ENCODE measurements around the gene HINFP.

DNA sequence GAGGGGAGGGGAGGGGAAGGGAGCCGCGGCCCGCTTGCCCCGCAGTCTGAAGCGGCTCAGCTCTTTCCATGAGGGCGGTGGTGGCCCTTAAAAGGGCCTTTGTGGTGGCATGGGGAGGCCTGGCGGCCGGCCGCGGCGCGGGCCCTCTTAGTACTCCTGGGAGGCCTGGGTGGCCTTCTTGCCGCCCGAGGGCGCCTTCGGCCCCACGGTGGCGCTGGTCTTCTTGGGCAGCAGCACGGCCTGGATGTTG is 26.6 kb upstream of the HINFP start:
- TF ChIP-seq, protein P1, sequence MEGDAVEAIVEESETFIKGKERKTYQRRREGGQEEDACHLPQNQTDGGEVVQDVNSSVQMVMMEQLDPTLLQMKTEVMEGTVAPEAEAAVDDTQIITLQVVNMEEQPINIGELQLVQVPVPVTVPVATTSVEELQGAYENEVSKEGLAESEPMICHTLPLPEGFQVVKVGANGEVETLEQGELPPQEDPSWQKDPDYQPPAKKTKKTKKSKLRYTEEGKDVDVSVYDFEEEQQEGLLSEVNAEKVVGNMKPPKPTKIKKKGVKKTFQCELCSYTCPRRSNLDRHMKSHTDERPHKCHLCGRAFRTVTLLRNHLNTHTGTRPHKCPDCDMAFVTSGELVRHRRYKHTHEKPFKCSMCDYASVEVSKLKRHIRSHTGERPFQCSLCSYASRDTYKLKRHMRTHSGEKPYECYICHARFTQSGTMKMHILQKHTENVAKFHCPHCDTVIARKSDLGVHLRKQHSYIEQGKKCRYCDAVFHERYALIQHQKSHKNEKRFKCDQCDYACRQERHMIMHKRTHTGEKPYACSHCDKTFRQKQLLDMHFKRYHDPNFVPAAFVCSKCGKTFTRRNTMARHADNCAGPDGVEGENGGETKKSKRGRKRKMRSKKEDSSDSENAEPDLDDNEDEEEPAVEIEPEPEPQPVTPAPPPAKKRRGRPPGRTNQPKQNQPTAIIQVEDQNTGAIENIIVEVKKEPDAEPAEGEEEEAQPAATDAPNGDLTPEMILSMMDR (IDR thresholded peaks at IDR 0.05) = peak in 4 of 5 experiments; percentile 71 to 78 (median 74)
- no peak for TF ChIP-seq POLR2A (IDR thresholded peaks at IDR 0.05)

Measured in transverse colon (tissue), 3 donors.